ENCODE data around the gene ABCA12.

GRCh38 chr2:215068399-215068798 is 70.0 kb downstream of the ABCA12 start:
- no peak for TF ChIP-seq ZNF580 (CRISPR knock-in tag; IDR thresholded peaks at IDR 0.05; ENCODE audit: borderline replicate concordance, low read depth)
- no peak for TF ChIP-seq U2AF1 (optimal IDR thresholded peaks at IDR 0.05; ENCODE audit: low read depth, low read length)
- no peak for TF ChIP-seq PLSCR1 (CRISPR knock-in tag; IDR thresholded peaks at IDR 0.05; ENCODE audit: borderline replicate concordance)
- no peak for TF ChIP-seq ZNF557 (CRISPR knock-in tag; IDR thresholded peaks at IDR 0.05)
- TF ChIP-seq TMF1 (CRISPR knock-in tag; IDR thresholded peaks at IDR 0.05; ENCODE audit: low read depth) = no peak
- TF ChIP-seq ZSCAN29 (CRISPR knock-in tag; conservative IDR thresholded peaks at IDR 0.05) = no peak
- TF ChIP-seq ZBTB44 (CRISPR knock-in tag; IDR thresholded peaks at IDR 0.05) = no peak
- TF ChIP-seq RAD21 (CRISPR knock-in tag; IDR thresholded peaks at IDR 0.05) = no peak
- TF ChIP-seq CTCF (CRISPR knock-in tag; IDR thresholded peaks at IDR 0.05) = no peak
- no peak for TF ChIP-seq ATF3 (CRISPR knock-in tag; IDR thresholded peaks at IDR 0.05)
- no peak for TF ChIP-seq ZNF143 (CRISPR knock-in tag; IDR thresholded peaks at IDR 0.05)

Measured in HepG2 (cell line).